Omental fat pad (tissue), 4 donors: Measurements from ENCODE around the gene STK10. TPM values are rescaled to one million over a fixed set of nuclear protein-coding genes. Genes with fewer than 3 reads are reported as not detected.

Experiments used
- ATAC-seq: fragments of 150-250 bp; one replicate; pipeline ENCODE4 v1.9.1; 2016; ENCODE audit warnings: mild to moderate bottlenecking, moderate library complexity; ENCODE audit not compliant: low FRiP score
- DNase-seq: peaks from one replicate; pipeline ENCODE4 v3.0.0-alpha.2; 2019; ENCODE audit warnings: low spot score
- CTCF ChIP-seq, 3 donors: fragments of 450-650 bp; IDR thresholded peaks; one replicate each; pipeline ENCODE4 v1.5.1; 2016 to 2017; ENCODE audit warnings: antibody characterized with exemption in 3 of 3, mild to moderate bottlenecking in 3 of 3, moderate library complexity in 2 of 3
- total RNA-seq, 4 donors: library from RNA; depleted of rRNA; stranded (reverse); fragments of >200 nt; gene quantifications; one replicate each; pipeline ENCODE4 v1.1.0, GENCODE V29; 2016

STK10 gene
- total RNA-seq, 4 donors from 2014 or later: 26.4 to 110 (median 52.4) TPM

- ATAC-seq (no peak), DNase-seq (no peak)
- no peak for TF ChIP-seq CTCF (IDR thresholded peaks at IDR 0.05)
Measured at GRCh38 chr5:172048170-172048422, 139.9 kb downstream of the STK10 start.

GRCh38 chr5:172046593-172046992, 141.4 kb downstream of the STK10 start:
- DNase-seq (no peak), ATAC-seq (no peak)
- no peak for TF ChIP-seq CTCF (IDR thresholded peaks at IDR 0.05)

- ATAC-seq: no peak
Measured at GRCh38 chr5:172045315-172045632, 142.8 kb downstream of the STK10 start.

GRCh38 chr5:172044631-172045314, 143.3 kb downstream of the STK10 start:
- no peak for DNase-seq
- no peak for TF ChIP-seq CTCF (IDR thresholded peaks at IDR 0.05)
- no peak for ATAC-seq

More at GRCh38 chr5:172045315-172045632, 142.8 kb downstream of the STK10 start:
- TF ChIP-seq CTCF (IDR thresholded peaks at IDR 0.05): no peak
- no peak for DNase-seq

- TF ChIP-seq CTCF (IDR thresholded peaks at IDR 0.05): no peak
- DNase-seq: no peak
- ATAC-seq: no peak
Measured at GRCh38 chr5:172043865-172044264, 144.2 kb downstream of the STK10 start.

GRCh38 chr5:172042183-172042582, 145.8 kb downstream of the STK10 start:
- DNase-seq (no peak), ATAC-seq (no peak)
- no peak for TF ChIP-seq CTCF (IDR thresholded peaks at IDR 0.05)

- no peak for TF ChIP-seq CTCF (IDR thresholded peaks at IDR 0.05)
- DNase-seq (no peak), ATAC-seq (no peak)
Measured at GRCh38 chr5:172038167-172038566, 149.9 kb downstream of the STK10 start.
